ENCODE results near the gene ECHDC3. TPM values are rescaled to one million over a fixed set of nuclear protein-coding genes. Genes with fewer than 3 reads are reported as not detected.

The ECHDC3 gene
- total RNA-seq, 2 donors from 2014 or later: 12.9 to 13.6 TPM

GRCh38 chr10:11748866-11749265 is 6.7 kb downstream of the ECHDC3 start:
- WGBS, 2 experiments (ENCODE audit: insufficient coverage in 1 of 2, insufficient read length in 1 of 2): 67 to 74% methylated on average over 3 to 5 of the region's 5 CpGs
- H3K4me3 Mint-ChIP-seq: no peak overlapping the region

GRCh38 chr10:11750420-11750819 is 8.2 kb downstream of the ECHDC3 start:
- no peak overlapping the region for H3K9ac ChIP-seq (ENCODE audit: extremely low read depth, low read length, poor library complexity, severe bottlenecking)
- Mint-ChIP-seq H3K4me3 (no peak overlapping the region), H3K9me3 (no peaks in the 10 kb centered on the region), H3K27me3 (ENCODE audit: insufficient read depth) (no peaks in the 10 kb centered on the region), H3K36me3 (ENCODE audit: low read depth) (peaks cover 36% of the 10 kb centered on the region), H3K27ac (no peak overlapping the region), H3K4me1 (peaks cover 2% of the 10 kb centered on the region)
- WGBS, 2 experiments (ENCODE audit: insufficient coverage in 1 of 2, insufficient read length in 1 of 2): 95 to 100% methylated on average over 1 to 2 of the region's 2 CpGs
- no peak for DNase-seq
- H3K27ac ChIP-seq (ENCODE audit: low read depth, low read length): no peak overlapping the region
- no peaks in the 10 kb centered on the region for H3K27me3 ChIP-seq (ENCODE audit: control insufficient read depth, insufficient read depth, low read length, poor library complexity, severe bottlenecking)
- H3K36me3 ChIP-seq (ENCODE audit: control insufficient read depth, insufficient read depth, low read length): no peaks in the 10 kb centered on the region
- H3K9me3 ChIP-seq (ENCODE audit: control insufficient read depth, low read length): no peaks in the 10 kb centered on the region
- TF ChIP-seq CTCF (conservative IDR thresholded peaks at IDR 0.05): no peak
- H3K4me3 ChIP-seq (ENCODE audit: low read length): no peak overlapping the region
- no peaks in the 10 kb centered on the region for H3K4me1 ChIP-seq (ENCODE audit: control insufficient read depth, insufficient read depth, low read length)

More at GRCh38 chr10:11748866-11749265, 6.7 kb downstream of the ECHDC3 start:
- no peak overlapping the region for H3K4me3 ChIP-seq (ENCODE audit: low read length)
- TF ChIP-seq CTCF (conservative IDR thresholded peaks at IDR 0.05): no peak
- Mint-ChIP-seq H3K4me1 (peaks cover 2% of the 10 kb centered on the region), H3K36me3 (ENCODE audit: low read depth) (peaks cover 39% of the 10 kb centered on the region), H3K9me3 (no peaks in the 10 kb centered on the region), H3K27ac (no peak overlapping the region), H3K27me3 (ENCODE audit: insufficient read depth) (no peaks in the 10 kb centered on the region)
- no peaks in the 10 kb centered on the region for H3K27me3 ChIP-seq (ENCODE audit: control insufficient read depth, insufficient read depth, low read length, poor library complexity, severe bottlenecking)
- H3K36me3 ChIP-seq (ENCODE audit: control insufficient read depth, insufficient read depth, low read length): no peaks in the 10 kb centered on the region
- H3K4me1 ChIP-seq (ENCODE audit: control insufficient read depth, insufficient read depth, low read length): no peaks in the 10 kb centered on the region
- no peak overlapping the region for H3K27ac ChIP-seq (ENCODE audit: low read depth, low read length)
- DNase-seq: no peak
- H3K9me3 ChIP-seq (ENCODE audit: control insufficient read depth, low read length): no peaks in the 10 kb centered on the region
- H3K9ac ChIP-seq (ENCODE audit: extremely low read depth, low read length, poor library complexity, severe bottlenecking): no peak overlapping the region

GRCh38 chr10:11754173-11754572 is 12.0 kb downstream of the ECHDC3 start:
- H3K4me1 Mint-ChIP-seq: peaks cover 9% of the 10 kb centered on the region
- Histone ChIP-seq H3K27me3 (ENCODE audit: control insufficient read depth, insufficient read depth, low read length, poor library complexity, severe bottlenecking) (no peaks in the 10 kb centered on the region), H3K9me3 (ENCODE audit: control insufficient read depth, low read length) (no peaks in the 10 kb centered on the region), H3K4me1 (ENCODE audit: control insufficient read depth, insufficient read depth, low read length) (peaks cover 3% of the 10 kb centered on the region), H3K27ac (ENCODE audit: low read depth, low read length) (no peak overlapping the region), H3K36me3 (ENCODE audit: control insufficient read depth, insufficient read depth, low read length) (no peaks in the 10 kb centered on the region), H3K4me3 (ENCODE audit: low read length) (no peak overlapping the region), H3K9ac (ENCODE audit: extremely low read depth, low read length, poor library complexity, severe bottlenecking) (no peak overlapping the region)
- no peak overlapping the region for H3K4me3 Mint-ChIP-seq
- no peak for TF ChIP-seq CTCF (conservative IDR thresholded peaks at IDR 0.05)
- WGBS, 2 experiments (ENCODE audit: insufficient coverage in 1 of 2, insufficient read length in 1 of 2): no CpG with 5 or more reads among the region's 1 CpG
- H3K9me3 Mint-ChIP-seq: no peaks in the 10 kb centered on the region
- no peak for DNase-seq
- no peak overlapping the region for H3K27ac Mint-ChIP-seq
- H3K27me3 Mint-ChIP-seq (ENCODE audit: insufficient read depth): no peaks in the 10 kb centered on the region
- H3K36me3 Mint-ChIP-seq (ENCODE audit: low read depth): peaks cover 38% of the 10 kb centered on the region

All from endodermal cell (in vitro differentiated cells).